ENCODE measurements around the gene CDR2L. TPM values are rescaled to one million over a fixed set of nuclear protein-coding genes. Genes with fewer than 3 reads are reported as not detected.
A peak's percentile ranks its signal among the peaks of the same experiment; 100 is the strongest.
"Not testable (repeated sequence)": the region's sequence is repeated elsewhere in the genome, so short reads cannot be mapped to it uniquely, and the experiment has no call there.

Gene CDR2L
- total RNA-seq, 4 donors from 2014 or later = 7.4 to 80.7 (median 53.9) TPM

- peak overlapping the region; percentile 71 to 83 (median 78) for H3K27ac ChIP-seq
- peak; percentile 69 to 87 (median 82) for DNase-seq
- peak overlapping the region; percentile 47 to 63 (median 58) for H3K4me3 ChIP-seq
- peaks cover 4 to 16% (median 10%) of the 10 kb centered on the region in 4 donors for H3K4me1 ChIP-seq
- TF ChIP-seq POLR2A (IDR thresholded peaks at IDR 0.05) = peak; percentile 67 to 69
- TF ChIP-seq CTCF (IDR thresholded peaks at IDR 0.05) = peak in 3 of 6 experiments; percentile 16 to 29 (median 26)
- H3K9me3 ChIP-seq = no peaks in the 10 kb centered on the region
- H3K27me3 ChIP-seq = no peaks in the 10 kb centered on the region
- H3K36me3 ChIP-seq = no peaks in the 10 kb centered on the region
Measured at GRCh38 chr17:74981979-74982662, 5.3 kb upstream of the CDR2L start.

GRCh38 chr17:74982663-74983313 lies 4.6 kb upstream of the CDR2L start:
- H3K36me3 ChIP-seq, H3K9me3 ChIP-seq, DNase-seq, H3K27me3 ChIP-seq: not testable (repeated sequence)
- Histone ChIP-seq H3K4me1 (peaks cover 4 to 18% (median 13%) of the 10 kb centered on the region in 4 donors), H3K27ac (peak overlapping the region; percentile 71 to 83 (median 78)), H3K4me3 (peak overlapping the region; percentile 47 to 63 (median 58))

- TF ChIP-seq CTCF (IDR thresholded peaks at IDR 0.05) (no peak), POLR2A (IDR thresholded peaks at IDR 0.05) (no peak)
- Histone ChIP-seq H3K27me3 (no peaks in the 10 kb centered on the region), H3K36me3 (no peaks in the 10 kb centered on the region), H3K4me1 (peaks cover 4 to 40% (median 14%) of the 10 kb centered on the region in 4 donors), H3K27ac (no peak overlapping the region), H3K4me3 (no peak overlapping the region), H3K9me3 (no peaks in the 10 kb centered on the region)
- DNase-seq = no peak
Measured at GRCh38 chr17:74986206-74986576, 1.2 kb upstream of the CDR2L start.

GRCh38 chr17:74987909-74988711 lies 678 bp downstream of the CDR2L start:
- H3K27ac ChIP-seq = peak overlapping the region; percentile 74 to 97 (median 90)
- H3K9me3 ChIP-seq = no peaks in the 10 kb centered on the region
- H3K4me1 ChIP-seq = peaks cover 0 to 41% (median 7%) of the 10 kb centered on the region in 4 donors
- H3K36me3 ChIP-seq = no peaks in the 10 kb centered on the region
- no peaks in the 10 kb centered on the region for H3K27me3 ChIP-seq
- peak; percentile 46 to 87 (median 86) for DNase-seq
- TF ChIP-seq POLR2A (IDR thresholded peaks at IDR 0.05) = peak; percentile 3 to 46
- peak in 3 of 6 experiments; percentile 35 to 49 (median 39) for TF ChIP-seq CTCF (IDR thresholded peaks at IDR 0.05)
- peak overlapping the region; percentile 71 to 98 (median 83) for H3K4me3 ChIP-seq

GRCh38 chr17:74990581-74991105 lies 3.2 kb downstream of the CDR2L start:
- DNase-seq = no peak
- Histone ChIP-seq H3K27ac (peak overlapping the region in 3 of 4 donors; percentile 32 to 95 (median 92)), H3K36me3 (no peaks in the 10 kb centered on the region), H3K4me3 (no peak overlapping the region), H3K4me1 (peaks cover 0 to 51% (median 7%) of the 10 kb centered on the region in 4 donors), H3K9me3 (no peaks in the 10 kb centered on the region), H3K27me3 (no peaks in the 10 kb centered on the region)
- no peak for TF ChIP-seq POLR2A (IDR thresholded peaks at IDR 0.05)
- TF ChIP-seq CTCF (IDR thresholded peaks at IDR 0.05) = no peak
